Sciatic nerve (tissue), 2 donors: ENCODE data around the gene CLSTN2. TPM values are rescaled to one million over a fixed set of nuclear protein-coding genes. Genes with fewer than 3 reads are reported as not detected.

ENCODE experiments used
- ATAC-seq: fragments of 200-7000 bp; cut with Tn5 transposase; one replicate; pipeline ENCODE4 v1.9.1; 2020; ENCODE audit warnings: mild to moderate bottlenecking, moderate library complexity
- DNase-seq: peaks from one replicate; pipeline ENCODE4 v3.0.0-alpha.2; 2020; ENCODE audit warnings: low spot score
- intact Hi-C: fragments of 100-400 bp; cut with DNase I; formaldehyde crosslinking; loops from one replicate; pipeline ENCODE4 v1.14.2; 2022
- total RNA-seq: library from RNA; stranded (reverse); fragmentation: NEBNext Ultra II Directional; extraction: Animal tissue kit (Norgen Biotek cat#: 25700); gene quantifications from one replicate; pipeline ENCODE4 v1.2.1, GENCODE V29; 2021
- donor health status: DM: no; HTN: no; CAD: no.
- donor health status: DM: no; HTN: no; CAD: no.

Gene CLSTN2
- total RNA-seq, 1 donor from 2014 or later: 5.1 TPM

DNA sequence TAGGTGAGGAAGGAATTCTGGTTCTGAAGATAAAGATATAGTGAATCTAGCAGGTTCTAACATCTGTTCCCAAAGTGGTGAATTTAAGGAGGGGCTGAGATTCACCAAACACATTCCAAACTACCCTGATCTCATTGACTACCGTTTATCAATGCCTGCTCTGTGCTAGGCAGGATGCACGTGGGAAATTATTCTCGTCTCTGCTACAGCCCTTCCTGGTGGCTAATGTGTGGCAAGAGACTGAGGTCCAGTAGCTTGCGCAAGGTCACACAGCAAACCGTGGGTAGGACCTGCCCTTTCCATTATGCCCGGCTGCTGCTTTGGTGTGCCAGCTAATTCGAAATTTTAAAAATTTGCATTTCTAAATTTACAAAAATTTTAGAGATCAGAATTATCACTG, 533.4 kb downstream of the CLSTN2 start:
- ATAC-seq (no peak), DNase-seq (no peak)
- intact Hi-C loops: no loop called here

DNA sequence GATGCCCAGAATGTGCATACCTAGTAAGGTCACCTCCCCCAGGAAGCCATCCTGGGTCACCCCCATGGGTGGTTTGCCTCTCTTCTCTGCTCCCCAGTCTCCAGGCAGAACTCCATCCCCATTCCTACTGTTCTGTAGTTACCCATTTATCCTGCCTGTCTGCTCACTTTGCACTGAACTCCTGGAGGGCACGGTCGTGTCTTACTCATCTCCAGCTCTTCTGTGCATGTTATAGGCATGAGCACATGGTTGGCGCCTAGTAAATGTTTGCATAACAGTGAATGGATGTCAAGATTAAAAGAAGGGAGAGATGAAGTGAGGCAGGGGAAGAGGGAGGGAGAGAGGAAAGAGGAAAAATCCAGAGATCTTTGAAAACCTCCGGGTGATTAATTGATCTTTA, 534.5 kb downstream of the CLSTN2 start:
- ATAC-seq (no peak), DNase-seq (no peak)
- intact Hi-C loops: no loop called here

DNA sequence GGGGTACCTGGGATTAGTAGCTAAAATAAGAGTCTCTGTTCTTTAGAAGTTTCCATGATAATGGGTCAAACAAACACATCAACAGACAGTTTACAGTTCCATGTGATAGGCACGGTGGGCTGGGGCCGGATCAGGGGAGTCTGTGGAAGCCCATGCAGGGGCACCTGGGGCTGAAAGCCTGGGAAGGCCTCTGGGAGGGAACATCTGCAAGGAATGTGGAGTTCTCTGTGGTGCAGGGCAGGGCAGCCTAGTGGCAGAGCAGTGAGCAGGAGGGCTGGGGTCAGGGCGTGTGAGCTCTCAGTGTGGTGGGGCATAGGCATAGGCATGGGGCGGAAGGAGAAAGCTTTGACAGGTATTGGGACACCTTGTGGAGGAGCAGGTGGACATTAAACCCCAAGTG, 535.2 kb downstream of the CLSTN2 start:
- DNase-seq: no peak
- intact Hi-C loops: no loop called here
- ATAC-seq: no peak

DNA sequence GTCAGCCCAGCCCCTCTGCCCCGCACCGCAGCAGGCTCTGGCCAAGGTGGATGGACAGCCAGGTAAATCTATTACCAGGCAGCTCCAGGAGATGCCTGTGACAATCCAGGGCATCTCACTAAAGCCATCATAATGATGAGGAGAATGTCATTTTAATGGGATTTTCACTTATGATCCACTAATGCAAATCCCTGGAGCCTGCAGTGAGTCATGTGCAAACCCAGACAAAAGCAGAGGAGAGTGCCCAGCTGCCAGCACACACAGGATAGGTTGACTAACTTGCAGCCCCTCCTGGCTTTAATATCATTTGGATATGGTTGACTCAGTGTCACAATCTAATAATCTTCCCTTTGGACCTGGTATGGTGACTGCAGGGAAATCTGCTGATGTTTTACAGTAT, 536.0 kb downstream of the CLSTN2 start:
- no peak for DNase-seq
- ATAC-seq: no peak
- intact Hi-C loops: no loop called here

DNA sequence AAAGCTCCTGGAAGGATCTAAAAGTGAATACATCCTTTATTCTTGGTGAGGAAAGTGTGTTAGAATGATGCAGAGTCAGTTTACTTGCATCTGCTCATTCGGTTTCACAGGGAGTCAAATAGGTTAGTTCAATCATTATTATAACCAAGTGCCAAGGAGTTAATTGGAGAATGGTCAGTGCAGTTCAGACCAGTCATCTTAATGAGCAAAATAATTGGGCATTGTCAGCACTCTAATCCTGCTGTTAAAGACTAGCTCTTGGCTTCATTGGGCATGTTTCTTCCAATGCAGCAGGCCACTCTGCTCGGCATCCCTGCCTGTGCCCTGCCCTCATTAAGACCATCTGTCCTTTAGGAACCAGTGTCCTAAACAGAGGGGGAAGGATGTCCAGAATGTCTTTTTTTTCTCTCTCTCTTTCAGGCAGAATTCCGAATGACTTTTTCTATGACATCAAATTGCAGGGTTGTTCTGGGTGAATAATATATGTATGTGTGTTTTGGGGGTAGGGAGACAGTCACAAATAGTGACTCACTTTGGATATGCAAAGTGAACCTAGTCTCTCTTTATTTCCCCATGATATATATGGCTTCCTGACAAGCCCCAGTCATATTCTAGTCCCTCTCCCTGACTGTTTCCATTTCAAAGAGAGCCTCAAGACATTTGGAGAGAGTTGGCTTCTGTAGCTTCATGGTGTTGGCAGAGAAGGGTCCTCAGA, 537.5 kb downstream of the CLSTN2 start:
- intact Hi-C loops: no loop called here
- ATAC-seq: no peak
- DNase-seq: no peak

DNA sequence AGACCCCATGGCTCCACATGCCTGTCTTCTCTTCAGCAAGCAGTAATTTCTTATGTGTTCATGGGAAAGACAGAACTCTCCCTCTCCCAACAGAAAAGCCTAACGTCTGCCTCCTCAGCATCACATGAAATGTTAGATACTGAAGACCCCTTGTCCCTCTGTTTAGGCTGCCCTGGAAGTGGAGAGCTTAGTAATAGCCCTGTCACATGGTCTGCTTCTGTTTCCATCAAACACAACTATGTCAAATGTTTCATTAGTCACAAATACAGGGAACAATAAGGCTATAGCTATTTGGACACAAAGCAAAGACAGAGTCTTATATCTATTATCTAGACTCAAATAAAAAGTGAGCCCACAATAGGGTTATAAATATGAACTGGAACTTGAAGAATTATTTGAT, 552.6 kb downstream of the CLSTN2 start:
- intact Hi-C loops: no loop called here
- ATAC-seq: no peak
- no peak for DNase-seq

DNA sequence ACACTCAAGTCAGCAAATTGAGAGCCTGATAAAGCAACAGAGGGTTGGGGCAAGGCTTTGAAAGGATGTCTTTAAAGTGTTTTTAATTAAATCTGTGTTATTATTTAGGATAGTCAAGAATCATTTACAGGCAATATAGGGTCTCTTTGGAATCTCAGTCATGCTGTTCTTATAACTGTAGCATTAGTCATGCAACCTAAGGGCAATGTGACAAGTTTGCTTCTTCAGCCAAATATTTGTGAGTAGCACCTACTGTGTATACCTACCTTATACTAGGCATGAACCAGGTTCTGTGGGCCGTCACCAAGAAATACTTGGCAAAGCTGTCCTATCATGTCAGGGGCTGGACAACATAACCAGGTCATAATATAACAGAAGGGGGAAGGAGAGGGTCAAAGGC, 558.3 kb downstream of the CLSTN2 start:
- no peak for DNase-seq
- ATAC-seq: no peak
- intact Hi-C loops: no loop called here

DNA sequence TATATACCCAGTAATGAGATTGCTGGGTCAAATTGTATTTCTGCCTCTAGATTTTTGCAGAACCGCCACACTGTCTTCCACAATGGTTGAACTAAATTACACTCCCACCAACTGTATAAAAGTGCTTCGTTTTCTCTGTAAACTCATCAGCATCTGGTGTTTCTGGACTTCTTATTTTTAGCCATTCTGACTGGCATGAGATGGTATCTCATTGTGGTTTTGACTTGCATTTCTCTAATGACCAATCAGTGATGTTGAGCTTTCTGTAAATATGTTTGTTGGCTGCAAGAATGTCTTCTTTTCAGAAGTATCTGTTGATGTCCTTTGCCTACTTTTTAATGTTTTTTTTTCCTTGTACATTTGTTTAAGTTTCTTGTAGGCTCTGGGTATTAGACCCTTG, 560.0 kb downstream of the CLSTN2 start:
- DNase-seq (no peak), ATAC-seq (no peak)
- intact Hi-C loops: no loop called here

DNA sequence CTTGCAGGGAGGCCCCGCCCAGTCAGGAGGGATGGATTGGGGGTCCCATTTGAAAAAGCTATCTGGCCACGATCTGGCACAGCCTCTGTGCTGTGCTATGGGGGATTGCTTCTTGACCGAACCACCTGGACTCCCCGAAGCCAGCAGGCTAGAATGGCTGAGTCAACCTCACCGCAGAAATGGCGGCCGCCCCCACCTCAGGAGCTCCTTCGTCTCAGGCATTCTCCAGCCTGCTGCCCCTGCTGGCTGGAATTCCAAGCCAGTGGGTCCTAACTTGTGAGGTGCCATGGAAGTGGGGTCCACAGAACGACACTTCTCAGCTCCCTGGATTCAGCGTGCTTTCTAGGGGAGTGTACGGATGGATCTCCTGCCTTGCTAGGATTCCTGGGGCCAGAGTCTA, 562.3 kb downstream of the CLSTN2 start:
- no peak for ATAC-seq
- intact Hi-C loops: no loop called here
- DNase-seq: no peak

DNA sequence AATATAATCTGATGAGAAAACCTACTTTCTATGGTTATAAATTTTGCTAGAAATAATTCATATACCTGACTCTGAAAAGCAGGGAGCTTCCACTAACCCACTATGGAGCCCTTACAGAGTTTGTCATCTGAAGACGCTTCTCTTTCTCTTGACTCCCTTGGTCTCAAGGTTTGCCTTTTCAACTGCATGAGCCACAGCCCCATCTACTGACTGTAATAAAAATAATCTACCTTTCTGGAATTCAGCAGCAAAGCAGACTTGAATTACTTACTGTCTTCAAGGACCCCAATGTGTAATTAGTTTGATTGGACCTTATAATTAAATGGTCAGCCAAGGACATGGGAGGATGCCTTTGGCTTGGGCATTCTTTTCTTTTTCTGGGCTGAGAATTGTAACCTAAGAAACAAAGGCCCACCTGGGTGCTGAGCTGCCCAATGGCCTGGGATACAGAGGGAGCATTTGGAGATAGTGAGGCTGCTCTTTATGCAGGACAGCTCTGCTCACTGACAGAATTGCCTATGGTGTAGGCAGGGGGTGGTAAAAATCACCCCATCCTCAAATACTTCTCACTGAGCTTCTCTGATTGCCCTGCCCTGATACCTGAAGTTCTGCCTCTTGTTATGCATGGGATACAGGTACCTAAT, 564.3 kb downstream of the CLSTN2 start:
- ATAC-seq (no peak), DNase-seq (no peak)
- intact Hi-C loops: no loop called here

DNA sequence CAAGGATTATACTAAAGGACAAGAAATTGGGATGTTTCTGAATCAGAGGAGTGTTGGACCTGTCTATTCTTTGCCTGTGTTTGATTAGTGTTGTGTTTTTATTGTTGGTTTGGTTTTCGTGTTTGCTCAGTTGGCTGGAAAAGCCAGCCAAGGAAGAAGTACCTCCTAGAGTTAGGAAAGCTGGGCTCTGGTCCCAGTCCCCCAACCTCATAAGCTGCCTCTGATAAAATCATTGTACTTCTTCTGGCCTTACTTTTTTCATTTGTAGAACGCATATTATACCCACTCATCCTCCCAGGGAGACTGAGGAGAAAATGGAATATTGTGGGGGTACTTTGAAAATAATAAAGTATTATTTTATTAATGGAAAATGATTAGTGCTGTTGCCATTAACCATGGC, 565.5 kb downstream of the CLSTN2 start:
- no peak for DNase-seq
- ATAC-seq: no peak
- intact Hi-C loops: no loop called here

DNA sequence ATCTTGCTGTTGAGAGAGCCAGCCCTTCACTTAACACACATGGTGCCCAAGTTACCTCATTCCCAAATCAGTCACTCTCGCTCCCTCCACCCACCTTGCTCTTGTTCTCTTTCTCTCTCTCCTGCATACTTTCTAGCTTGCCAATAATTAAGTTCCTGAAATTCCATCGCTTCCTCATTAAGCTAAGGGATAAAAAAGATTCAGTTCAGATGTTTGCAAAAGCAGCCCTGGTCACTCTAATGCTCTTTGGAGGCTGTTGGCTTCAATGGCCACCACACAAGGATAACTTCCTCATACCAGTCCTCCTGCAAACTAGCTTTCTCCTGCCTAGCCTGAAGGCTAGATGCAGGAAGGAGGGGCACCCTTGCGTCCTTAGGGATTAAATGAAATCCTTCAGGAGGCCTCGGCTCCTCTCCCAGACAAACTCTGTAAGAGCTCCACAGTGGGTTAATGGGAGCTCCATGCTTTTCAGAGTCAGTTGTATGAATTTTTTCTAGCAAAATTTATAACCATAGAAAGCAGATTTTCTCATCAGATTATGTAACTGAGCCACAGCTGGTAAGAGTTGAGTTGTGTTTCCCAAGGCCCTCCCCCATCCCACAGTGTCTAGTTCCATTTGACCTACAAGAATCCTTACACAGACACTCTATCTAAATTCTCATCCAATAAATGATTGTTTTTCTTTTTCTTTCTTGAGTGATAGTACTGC, 566.2 kb downstream of the CLSTN2 start:
- intact Hi-C loops: no loop called here
- DNase-seq: no peak
- peak; percentile 72 for ATAC-seq

DNA sequence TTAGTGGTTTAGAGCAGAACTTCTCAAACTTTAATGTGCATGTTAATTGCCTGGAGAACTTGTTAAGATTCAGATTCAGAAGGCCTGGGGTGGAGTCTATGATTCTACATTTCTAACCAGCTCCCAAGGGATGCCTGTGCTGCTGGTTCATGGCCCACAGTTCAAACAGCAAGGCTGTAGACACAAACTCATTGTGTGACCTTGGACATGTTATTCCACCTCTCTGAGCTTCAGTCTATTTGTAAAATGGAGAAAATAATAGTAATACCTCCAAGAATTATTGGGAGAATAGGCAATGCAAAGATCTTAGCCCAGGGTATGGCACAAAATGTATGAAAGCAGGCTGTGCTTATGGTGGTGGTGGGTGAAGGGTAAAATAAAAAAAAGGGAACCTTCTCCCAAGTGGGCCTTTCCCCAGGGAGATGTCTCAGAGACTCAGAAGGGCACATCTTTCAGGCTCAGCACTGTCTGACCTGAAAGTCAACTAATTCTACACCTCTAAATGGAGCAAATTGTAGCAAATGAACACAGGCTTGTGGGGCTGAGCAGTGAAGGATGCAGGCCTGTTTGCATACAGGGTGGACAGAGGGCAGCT, 566.9 kb downstream of the CLSTN2 start:
- intact Hi-C loops: no loop called here
- ATAC-seq (peak; percentile 18), DNase-seq (no peak)

DNA sequence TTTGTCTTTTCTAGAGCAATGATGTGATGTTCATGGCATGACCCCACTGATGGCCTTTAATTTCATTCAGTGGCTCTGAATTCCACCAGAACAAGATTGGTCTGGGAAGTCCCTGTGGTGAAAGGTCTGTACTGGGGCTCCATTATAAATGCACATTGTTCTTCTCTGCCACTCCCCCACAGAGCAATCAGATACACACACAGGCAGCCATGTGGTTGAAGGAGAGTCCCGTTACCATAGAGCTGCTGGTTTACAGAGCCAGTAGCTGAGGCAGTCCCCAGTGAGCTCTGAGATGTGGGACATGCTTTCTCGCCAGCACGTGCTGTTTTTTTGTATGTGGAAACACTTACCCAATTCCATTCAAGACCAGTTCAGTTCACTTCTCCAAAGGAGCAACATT, 570.2 kb downstream of the CLSTN2 start:
- no peak for DNase-seq
- intact Hi-C loops: no loop called here
- ATAC-seq: peak; percentile 92

DNA sequence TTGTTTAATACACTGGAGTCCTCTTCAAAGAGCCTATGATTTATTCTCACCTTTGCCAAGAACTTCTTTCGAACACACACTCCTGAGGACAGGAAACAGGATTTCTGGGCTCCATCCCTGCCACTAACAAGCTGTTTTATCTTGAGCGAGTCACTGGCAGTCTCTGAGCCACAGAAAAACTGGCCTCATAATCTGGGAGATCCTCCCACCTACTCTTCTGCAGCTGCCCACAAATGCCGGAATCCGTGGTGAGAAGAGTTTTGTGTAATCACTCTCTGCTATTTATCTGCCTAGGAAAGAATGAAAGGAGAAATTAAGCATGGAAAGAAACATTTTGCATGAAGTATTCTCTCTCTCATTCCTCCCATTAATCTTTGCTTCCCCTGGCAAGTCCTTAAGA, 570.9 kb downstream of the CLSTN2 start:
- ATAC-seq: no peak
- no peak for DNase-seq
- intact Hi-C loops: no loop called here

DNA sequence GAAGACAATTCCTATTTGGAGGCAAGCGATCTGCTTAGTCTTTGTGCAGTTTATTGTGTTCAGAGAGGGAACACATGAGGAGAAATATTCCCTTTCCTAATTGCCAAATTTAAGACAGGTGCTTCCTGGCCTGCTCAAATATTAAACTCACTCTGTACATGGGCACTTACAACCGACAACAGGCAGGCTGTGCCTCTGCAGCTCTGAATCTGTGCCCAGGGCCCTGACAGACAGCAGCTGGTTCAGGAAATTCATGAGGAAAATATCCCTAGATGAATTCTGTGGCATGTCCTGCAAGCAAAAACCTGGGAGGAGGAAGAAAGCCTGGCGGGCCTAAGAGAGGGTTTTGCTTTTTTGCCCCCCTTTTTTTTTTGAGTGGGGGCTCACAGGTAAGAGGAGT, 573.6 kb downstream of the CLSTN2 start:
- DNase-seq (no peak), ATAC-seq (no peak)
- intact Hi-C loops: no loop called here

DNA sequence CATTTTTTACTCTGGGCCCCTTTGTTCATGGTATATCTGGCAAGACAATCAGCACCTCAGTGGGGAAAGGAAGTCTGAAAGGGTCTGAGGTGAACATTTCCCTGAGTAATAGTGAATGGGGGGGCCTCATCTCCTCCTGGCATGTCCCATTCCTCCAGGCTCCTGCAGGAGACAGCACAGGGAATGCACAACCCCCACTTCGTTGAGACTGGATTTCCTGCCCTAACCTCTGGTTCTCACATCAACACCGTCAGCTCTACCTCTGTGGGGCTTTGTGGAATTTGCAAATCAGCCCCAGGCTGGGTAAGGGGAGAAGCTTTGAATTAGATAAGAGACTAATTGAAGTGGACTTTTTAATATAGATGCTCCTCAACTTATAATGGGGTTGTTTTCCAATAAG, 574.5 kb downstream of the CLSTN2 start:
- ATAC-seq: no peak
- intact Hi-C loops: no loop called here
- no peak for DNase-seq

DNA sequence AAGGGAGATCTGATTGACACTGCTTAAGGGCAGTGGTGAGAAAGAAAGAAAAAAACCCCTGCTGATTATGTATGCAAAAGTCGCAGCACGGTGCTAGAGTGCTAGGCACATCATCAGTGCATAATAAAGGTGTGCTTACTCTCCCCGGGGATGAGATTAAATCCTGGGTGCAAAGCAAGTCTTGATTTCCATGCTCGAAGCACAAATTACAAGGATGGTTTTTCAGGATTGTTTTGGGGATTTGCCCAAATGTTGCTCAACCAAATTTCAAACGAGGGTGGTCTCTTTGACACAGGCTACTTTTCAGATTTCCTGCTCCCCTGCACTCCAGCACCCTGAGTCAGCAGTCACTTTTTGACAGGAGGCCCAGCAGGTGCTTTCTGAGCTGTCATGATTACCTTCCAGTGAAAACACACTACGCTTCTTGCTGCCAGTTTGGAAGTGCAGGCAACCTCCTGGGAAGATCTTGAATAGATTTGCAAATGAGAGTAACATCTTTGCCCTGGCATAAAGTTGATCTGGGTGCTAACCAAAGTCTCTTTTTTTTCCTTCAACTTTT, 575.4 kb downstream of the CLSTN2 start:
- intact Hi-C loops: no loop called here
- DNase-seq (no peak), ATAC-seq (no peak)

DNA sequence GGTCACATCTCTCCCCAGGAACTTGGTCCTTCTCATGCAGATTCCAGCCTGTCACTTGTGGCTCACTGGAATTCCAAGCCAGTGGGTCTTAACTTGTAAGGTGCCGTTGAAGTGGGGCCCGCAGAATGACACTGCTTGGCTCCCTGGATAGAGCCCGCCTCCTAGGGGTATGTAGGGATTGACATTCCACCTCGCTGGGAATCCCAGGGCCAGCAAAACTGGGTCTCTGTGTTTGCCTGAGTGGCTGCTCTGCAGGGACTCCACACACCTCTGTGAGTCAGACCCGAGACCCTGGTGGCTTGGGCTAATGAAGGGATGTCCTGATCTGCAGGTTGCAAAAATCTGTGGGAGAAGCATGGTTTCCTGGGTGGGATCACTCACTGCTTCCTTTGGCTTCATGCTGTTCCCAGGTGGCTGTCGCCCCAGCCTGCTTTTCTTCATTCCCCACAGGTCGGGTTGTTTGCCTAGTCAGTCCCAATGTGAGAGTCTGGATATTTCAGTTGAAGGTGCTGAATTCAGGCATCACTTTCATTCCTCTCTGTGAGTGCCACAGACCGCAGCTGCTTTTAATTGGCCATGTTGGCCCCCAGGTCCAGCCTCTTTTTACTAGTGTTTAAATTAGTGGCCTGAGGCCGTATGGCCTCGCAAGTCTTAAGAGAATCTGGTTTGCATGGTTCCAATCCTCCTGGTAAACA, 586.9 kb downstream of the CLSTN2 start:
- ATAC-seq (no peak), DNase-seq (no peak)

More for the DNA sequence above, 586.9 kb downstream of the CLSTN2 start:
- intact Hi-C loops: no loop called here
